ENCODE data around the gene E2F4. TPM values are rescaled to one million over a fixed set of nuclear protein-coding genes. Genes with fewer than 3 reads are reported as not detected.
A peak's percentile ranks its signal among the peaks of the same experiment; 100 is the strongest.

The E2F4 gene
- total and polyA plus RNA-seq, 2 of the 13 experiments (the other 11 are each of a cell fraction or from before 2014, with no cell fraction given), result 84.8 to 91.2 TPM

DNA sequence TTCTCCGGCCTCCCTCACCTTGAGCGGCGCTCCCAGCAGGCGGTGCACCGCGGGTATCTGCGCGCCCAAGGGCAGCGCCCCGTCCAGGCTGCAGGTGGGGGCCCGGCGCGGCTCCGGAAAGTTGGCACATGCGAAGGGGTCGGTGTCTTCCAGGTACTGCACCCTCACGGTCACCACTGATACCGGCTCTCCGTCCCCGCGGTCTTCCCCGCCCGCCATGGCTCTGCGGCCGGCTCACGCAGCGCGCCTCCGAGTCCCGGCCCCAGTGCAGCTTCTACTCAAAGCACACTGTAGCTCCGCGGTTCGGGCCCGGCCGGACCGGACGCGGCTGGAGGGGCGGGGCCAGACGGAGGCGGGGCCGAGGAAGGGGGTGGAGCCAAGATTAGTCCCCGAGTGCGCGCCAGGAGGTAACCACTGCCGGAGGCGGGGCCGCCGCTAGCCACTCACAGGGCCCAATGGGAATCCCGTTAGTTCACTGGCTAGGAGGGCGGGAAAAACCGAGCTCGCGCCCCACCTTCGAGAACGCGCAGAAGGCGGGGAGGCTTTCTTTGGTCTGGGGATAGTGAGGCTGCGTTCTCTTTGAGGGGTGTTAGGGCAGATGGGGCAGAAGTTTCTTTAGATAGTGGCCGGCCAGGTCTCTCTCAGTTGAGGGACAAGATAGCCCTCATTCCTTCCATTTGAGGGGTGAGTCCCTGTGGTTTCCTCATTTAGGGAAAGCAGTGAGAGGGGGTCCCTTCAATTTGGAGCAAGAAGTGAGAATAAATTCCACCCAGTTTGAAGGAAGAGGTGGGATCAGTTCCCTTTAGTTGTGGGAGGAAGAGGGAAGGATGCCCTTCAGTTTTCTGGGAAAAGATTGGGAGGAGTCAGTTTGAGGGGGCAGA, 55.5 kb downstream of the E2F4 start, which contains the start of gene FHOD1 (continued):
- TF ChIP-seq SNAPC4 (CRISPR knock-in tag; IDR thresholded peaks at IDR 0.05), result no peak
- TF ChIP-seq ZFY (CRISPR knock-in tag; IDR thresholded peaks at IDR 0.05), result peak; percentile 67; the same call in 1 of the 2 replicates
- TF ChIP-seq ZNF557 (CRISPR knock-in tag; IDR thresholded peaks at IDR 0.05), result no peak
- peak; percentile 59; the same call in 1 of the 2 replicates for TF ChIP-seq ARNT2 (CRISPR knock-in tag; IDR thresholded peaks at IDR 0.05; ENCODE audit: low read depth)
- no peak for TF ChIP-seq ARNT (IDR thresholded peaks at IDR 0.05)
- no peak; the same call in 1 of the 2 replicates for TF ChIP-seq KLF12 (CRISPR knock-in tag; IDR thresholded peaks at IDR 0.05; ENCODE audit: borderline replicate concordance)
- peak; percentile 95; the same call in 1 of the 2 replicates for TF ChIP-seq ARHGAP35 (CRISPR knock-in tag; IDR thresholded peaks at IDR 0.05; ENCODE audit: borderline replicate concordance)
- TF ChIP-seq ZNF556 (CRISPR knock-in tag; IDR thresholded peaks at IDR 0.05; ENCODE audit: borderline replicate concordance), result no peak
- TF ChIP-seq ZNF280B (CRISPR knock-in tag; IDR thresholded peaks at IDR 0.05; ENCODE audit: borderline replicate concordance), result no peak; the same call in 1 of the 2 replicates
- TF ChIP-seq MTA1 (CRISPR knock-in tag; IDR thresholded peaks at IDR 0.05; ENCODE audit: borderline replicate concordance), result peak; percentile 45; the same call in 1 of the 2 replicates
- TF ChIP-seq MYNN (CRISPR knock-in tag; IDR thresholded peaks at IDR 0.05; ENCODE audit: low read depth), result peak; percentile 74; the same call in 1 of the 2 replicates
- TF ChIP-seq, protein P1, sequence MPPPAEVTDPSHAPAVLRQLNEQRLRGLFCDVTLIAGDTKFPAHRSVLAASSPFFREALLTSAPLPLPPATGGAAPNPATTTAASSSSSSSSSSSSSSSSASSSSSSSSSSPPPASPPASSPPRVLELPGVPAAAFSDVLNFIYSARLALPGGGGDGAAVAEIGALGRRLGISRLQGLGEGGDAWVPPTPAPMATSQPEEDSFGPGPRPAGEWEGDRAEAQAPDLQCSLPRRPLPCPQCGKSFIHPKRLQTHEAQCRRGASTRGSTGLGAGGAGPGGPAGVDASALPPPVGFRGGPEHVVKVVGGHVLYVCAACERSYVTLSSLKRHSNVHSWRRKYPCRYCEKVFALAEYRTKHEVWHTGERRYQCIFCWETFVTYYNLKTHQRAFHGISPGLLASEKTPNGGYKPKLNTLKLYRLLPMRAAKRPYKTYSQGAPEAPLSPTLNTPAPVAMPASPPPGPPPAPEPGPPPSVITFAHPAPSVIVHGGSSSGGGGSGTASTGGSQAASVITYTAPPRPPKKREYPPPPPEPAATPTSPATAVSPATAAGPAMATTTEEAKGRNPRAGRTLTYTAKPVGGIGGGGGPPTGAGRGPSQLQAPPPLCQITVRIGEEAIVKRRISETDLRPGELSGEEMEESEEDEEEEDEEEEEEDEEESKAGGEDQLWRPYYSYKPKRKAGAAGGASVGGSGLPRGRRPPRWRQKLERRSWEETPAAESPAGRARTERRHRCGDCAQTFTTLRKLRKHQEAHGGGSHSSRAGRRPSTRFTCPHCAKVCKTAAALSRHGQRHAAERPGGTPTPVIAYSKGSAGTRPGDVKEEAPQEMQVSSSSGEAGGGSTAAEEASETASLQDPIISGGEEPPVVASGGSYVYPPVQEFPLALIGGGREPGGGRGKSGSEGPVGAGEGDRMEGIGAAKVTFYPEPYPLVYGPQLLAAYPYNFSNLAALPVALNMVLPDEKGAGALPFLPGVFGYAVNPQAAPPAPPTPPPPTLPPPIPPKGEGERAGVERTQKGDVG (CRISPR knock-in tag; IDR thresholded peaks at IDR 0.05; ENCODE audit: borderline replicate concordance), result peak; percentile 25; the same call in 1 of the 2 replicates
- TF ChIP-seq FOXA3 (CRISPR knock-in tag; IDR thresholded peaks at IDR 0.05), result no peak
- TF ChIP-seq CREM (IDR thresholded peaks at IDR 0.05), result no peak
- no peak for TF ChIP-seq CREM (CRISPR knock-in tag; IDR thresholded peaks at IDR 0.05)
- no peak for TF ChIP-seq ZNF367 (CRISPR knock-in tag; IDR thresholded peaks at IDR 0.05; ENCODE audit: borderline replicate concordance)
- no peak for TF ChIP-seq HNF4G (IDR thresholded peaks at IDR 0.05; ENCODE audit: borderline replicate concordance, low read depth, low read length)
- no peak for TF ChIP-seq HNF4G (CRISPR knock-in tag; IDR thresholded peaks at IDR 0.05; ENCODE audit: borderline replicate concordance, low read depth)
- TF ChIP-seq ZNF670 (CRISPR knock-in tag; IDR thresholded peaks at IDR 0.05; ENCODE audit: borderline replicate concordance), result peak; percentile 96
